ENCODE data around the gene SMAP1.
A peak's percentile ranks its signal among the peaks of the same experiment; 100 is the strongest.

SMAP1 gene

DNA sequence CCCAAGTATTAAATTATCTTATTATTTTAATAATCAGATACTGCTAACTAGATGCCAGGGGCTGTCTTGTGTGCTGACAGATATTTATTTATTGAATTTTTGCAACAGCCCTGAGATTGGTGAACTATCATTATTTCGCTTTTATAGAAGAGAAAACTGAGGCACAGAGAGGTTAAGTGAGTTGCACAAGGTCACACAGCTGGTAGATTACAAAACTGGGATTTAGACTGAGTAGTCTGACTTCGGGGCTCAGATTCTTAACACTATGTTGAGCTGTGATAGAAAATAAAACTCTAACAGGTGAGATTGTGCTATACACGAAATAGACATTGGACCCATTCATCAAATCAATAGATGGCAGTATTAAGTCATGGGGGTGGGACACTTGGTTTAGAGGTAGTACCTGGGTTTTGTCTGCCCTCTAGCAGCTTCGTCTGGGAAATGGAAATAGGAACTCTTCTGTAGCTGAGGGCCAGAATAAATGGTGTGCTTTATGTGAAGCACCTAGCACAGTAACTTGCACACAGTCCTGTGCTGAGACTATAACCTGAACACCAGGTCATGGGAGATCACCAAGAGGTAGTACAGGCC, 175.7 kb downstream of the SMAP1 start:
- no peak for DNase-seq (ENCODE audit: low spot score)

DNA sequence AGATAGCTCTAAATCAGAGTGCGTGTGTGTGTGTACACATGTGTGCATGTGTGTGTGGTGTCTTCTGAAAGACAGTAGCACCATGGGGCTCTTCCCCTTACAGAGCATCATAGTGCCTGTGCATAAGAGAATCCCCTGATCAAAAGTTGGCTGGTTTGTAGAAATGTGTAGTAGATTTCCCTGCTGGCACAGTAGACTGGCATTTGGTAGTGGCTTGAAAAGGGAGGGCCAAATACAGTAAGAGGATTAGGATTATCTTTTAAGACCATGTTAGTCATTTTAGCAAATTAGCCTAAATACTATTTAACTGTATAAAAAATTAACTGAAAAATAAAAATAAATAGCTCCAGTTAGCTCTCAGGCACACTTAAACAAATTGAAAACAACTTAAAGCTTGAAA, 176.6 kb downstream of the SMAP1 start:
- no peak for DNase-seq (ENCODE audit: low spot score)

DNA sequence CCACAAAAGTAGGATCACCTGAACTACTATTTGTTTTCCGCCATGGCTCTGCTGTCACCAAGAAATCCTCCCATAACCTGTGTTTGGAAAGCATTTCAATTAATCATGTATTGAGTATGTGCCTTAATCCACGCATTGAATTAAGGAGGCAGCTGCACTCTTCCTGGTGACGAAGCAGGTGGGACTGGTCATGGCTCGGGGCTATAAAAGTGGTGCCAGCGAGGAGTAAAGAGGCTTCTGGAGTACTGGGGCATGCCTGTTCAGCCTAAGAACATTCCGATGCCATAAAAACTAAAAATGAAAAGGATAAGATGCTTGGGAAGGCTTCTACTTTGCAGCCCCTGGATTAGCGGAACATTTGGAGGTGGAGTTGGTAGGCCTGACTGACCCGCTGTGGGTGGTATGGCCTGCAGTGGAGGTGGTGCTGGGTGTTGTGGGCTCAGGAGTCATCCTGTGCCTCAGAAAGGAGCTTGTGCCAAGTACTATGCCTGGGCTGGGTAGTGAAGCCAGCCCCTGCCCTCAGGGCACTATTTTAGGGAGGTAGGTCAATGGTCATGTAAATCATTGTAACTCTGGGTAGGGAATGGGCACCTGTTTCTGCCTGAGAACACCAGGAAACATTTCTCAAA, 178.6 kb downstream of the SMAP1 start:
- DNase-seq (ENCODE audit: low spot score): no peak

DNA sequence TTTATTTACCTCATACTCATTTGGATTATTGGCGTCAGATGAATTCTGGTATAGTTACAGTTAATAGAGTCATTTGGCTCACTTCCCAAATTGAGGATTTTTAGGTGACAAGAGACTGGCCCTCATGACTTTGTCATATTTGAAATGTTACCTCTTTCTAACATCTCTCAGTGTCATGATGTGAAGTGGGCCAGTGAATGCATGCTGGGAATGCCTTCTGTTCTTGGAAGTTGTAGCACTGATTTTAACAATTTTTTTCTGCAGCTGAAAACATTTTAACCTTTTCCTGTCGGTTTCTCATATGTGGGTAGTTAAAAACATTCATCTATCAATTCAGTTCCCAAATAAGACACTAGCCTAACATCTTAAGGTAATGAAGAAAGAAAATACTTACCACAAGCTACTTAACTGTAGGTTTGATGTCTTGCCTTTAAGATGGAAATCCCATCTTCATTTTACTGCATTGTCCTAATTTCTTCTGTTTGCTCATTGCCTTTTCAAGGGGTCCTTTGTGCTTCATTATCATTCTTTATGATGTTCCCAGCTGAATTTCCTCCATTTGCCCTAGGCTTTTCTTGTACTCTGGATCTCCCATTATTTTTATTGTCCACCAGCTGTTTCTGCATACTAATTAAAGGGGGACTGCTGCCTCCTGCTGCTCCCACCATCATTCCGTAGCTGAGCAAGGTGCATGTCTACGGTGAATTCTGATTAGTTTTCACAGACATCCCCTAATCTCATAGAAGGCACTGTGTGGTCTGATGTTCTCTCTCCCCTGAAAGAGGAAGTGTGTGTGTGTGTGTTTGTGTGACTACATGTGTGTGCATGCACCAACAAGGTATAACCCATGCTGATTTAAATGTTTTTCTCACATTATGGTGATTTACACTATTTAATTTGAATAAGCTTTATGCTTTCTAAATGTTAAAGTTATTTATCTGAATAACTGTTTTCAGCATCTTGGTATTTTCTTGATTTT, 179.7 kb downstream of the SMAP1 start:
- DNase-seq (ENCODE audit: low spot score): no peak

GRCh38 chr6:70849348-70850069, 181.8 kb downstream of the SMAP1 start:
- no peak for DNase-seq (ENCODE audit: low spot score)

GRCh38 chr6:70852667-70853246, 185.1 kb downstream of the SMAP1 start:
- no peak for DNase-seq (ENCODE audit: low spot score)

GRCh38 chr6:70857387-70858077, 189.8 kb downstream of the SMAP1 start:
- DNase-seq (ENCODE audit: low spot score): no peak

DNA sequence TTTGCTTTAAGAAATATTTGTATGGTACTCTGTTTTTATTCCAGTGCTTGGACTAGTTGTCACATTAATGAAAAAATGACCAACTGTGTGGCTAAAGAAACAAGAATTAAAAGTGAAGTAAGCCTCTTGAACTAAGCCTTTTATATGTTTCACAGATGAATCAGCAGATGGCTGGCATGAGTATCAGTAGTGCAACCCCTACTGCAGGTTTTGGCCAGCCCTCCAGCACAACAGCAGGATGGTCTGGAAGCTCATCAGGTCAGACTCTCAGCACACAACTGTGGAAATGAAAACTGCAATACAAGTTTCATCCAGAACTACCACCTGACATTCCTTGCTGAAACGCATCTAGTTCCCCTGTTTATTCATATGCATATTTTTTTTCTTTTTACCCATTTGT, 192.4 kb downstream of the SMAP1 start:
- no peak for DNase-seq (ENCODE audit: low spot score)

GRCh38 chr6:70860920-70861319, 193.2 kb downstream of the SMAP1 start:
- DNase-seq (ENCODE audit: low spot score): no peak

DNA sequence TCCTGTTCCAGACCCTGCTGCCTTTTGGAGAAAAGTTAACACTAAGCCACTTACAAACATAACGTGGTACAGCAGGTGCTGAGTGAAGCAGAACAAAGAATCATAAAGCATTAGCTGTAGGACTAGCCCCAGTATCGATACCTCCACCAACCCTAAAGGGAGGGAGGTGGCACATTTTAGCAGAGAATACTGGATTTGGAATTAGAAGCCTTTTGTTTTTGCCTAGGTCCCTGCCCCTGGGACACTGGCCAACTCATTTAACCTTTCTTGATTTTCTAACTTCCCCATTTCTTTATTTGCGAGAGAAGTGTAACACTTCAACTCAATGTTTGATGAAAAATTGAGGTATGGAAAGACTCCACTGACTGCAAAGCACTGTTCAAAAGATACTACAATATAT, 195.7 kb downstream of the SMAP1 start:
- no peak for DNase-seq (ENCODE audit: low spot score)

GRCh38 chr6:70864401-70864800, 196.7 kb downstream of the SMAP1 start:
- DNase-seq (ENCODE audit: low spot score): no peak

- DNase-seq (ENCODE audit: low spot score): no peak
Measured at GRCh38 chr6:70872469-70872868, 204.8 kb downstream of the SMAP1 start.

DNA sequence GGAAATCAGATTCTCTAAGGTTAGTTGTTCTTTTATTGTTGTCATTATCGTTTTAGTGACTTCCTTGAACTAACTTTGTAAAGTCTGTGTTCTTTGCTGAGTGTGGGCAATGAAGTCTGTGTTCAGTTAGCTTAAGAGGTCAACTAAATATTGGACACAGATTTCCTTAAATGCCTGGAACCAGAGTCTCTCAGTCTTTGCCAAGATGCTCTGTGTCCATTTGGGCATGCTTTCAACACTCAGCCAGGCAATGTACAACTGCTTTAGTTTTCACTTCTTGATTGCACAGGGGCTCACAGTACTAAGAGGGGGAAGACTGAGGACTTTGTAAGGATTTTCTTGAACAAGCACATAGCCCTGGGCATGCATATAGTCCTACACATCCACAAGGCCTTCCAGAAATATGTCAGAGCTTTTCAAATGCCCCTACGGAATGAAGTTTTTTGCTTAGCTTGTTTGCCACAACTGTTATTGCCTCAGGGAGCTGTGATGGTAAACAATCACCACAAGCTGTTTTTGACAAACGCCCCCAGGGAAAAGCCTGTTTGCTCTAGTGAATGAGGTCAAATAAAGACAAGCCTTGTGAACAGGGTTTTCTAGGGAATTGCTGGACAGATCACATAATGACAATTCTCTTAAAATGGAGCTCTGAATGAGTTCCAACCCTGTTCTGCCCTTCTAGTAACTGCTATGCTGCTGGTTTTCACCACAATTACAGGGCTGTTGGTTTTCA, 206.7 kb downstream of the SMAP1 start:
- DNase-seq (ENCODE audit: low spot score): no peak

- no peak for DNase-seq (ENCODE audit: low spot score)
Measured at GRCh38 chr6:70879496-70879895, 211.8 kb downstream of the SMAP1 start.

DNA sequence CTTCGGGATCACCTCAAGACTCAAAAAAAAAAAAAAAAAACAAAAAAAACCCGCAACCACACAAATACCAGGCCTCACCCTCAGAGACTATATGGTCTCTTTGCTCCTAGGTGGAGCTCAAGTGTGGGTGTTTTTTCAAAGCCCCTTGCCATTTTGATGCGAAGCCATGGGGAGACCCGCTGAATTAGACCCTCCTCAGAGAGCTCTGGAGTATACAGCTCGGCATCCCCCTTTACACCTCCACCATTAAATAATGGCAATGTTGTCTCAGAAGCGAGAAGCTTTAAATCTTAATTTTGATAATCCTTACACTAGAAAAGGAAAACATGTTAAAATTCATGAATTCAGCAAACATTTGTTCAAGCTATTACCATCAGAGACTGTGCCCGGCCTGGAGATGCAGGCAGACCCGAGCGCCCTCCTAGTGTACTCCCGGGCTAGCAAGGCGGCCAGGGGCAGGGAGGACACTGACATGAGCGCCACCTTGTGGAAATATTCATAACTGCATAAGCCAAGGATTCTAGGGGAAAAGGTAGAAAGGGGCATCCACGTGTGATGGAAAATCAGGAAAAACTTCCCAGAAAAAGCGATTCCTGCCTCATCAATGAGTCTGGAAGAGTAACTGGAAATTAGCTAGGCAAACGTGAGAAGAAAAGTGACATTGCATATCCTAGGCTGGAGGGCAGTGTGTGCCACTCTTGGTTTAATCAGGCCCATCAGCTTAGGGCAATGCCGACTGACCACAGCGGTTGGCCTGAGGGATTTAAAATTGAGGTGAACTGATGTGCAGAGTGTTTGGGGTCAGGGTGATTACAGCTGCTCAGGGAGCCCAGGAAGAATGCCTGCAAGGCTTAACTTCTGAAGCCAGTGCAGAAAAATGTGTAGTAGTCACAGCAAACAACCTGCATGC, 216.6 kb downstream of the SMAP1 start:
- peak; percentile 60 for DNase-seq (ENCODE audit: low spot score)

GRCh38 chr6:70886071-70886470, 218.4 kb downstream of the SMAP1 start:
- DNase-seq (ENCODE audit: low spot score): no peak

DNA sequence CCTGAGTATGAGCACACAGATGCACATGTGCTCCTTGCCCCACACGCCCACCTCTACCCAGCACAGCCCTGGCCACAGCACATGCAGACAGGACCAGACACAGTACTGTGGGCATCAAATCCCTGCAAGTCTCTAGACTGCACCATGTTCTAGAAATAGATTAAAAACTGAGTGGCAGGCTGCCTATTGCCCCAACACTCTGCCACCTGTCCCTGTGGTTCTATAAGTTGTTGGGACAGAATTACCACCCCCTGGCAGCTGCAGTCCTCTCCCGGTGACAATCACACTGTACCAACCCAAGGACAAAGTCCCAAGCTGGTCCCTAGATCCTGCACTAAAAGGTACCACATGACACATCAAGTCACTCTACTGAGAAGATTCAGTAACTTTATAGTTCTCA, 219.0 kb downstream of the SMAP1 start:
- no peak for DNase-seq (ENCODE audit: low spot score)

GRCh38 chr6:70889270-70889669, 221.6 kb downstream of the SMAP1 start:
- no peak for DNase-seq (ENCODE audit: low spot score)

DNA sequence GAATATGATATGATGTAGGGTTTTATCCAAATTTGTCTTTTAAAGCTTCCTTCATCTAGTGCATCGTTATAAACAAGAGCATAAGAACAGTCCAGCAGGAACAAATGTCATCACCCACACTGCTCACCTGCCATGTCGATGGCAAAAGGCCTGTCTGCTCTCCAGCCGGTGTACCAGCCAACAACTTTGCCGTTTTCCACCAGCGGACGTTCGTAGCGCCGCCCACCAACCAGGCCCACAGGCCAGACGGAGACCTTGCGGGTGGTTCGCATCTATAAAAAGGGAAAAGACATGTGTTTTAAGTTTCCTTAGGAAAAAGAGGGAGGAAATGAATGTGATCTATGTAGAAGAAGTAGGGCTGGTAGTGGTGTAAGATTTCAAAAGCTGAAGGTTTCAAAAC, 226.3 kb downstream of the SMAP1 start:
- no peak for DNase-seq (ENCODE audit: low spot score)

- DNase-seq (ENCODE audit: low spot score): no peak
Measured at GRCh38 chr6:70900047-70900446, 232.4 kb downstream of the SMAP1 start.
